GM12872 (cell line): ENCODE results near the gene RNF5.

Experiments used
- TF ChIP-seq, protein P1 (sequence below): IDR thresholded peaks from 3 replicates; pipeline ENCODE4 v1.5.1; 2011; ENCODE audit warnings: low read depth, mild to moderate bottlenecking, low read length, moderate library complexity; ENCODE audit not compliant: insufficient read depth

RNF5 gene

DNA sequence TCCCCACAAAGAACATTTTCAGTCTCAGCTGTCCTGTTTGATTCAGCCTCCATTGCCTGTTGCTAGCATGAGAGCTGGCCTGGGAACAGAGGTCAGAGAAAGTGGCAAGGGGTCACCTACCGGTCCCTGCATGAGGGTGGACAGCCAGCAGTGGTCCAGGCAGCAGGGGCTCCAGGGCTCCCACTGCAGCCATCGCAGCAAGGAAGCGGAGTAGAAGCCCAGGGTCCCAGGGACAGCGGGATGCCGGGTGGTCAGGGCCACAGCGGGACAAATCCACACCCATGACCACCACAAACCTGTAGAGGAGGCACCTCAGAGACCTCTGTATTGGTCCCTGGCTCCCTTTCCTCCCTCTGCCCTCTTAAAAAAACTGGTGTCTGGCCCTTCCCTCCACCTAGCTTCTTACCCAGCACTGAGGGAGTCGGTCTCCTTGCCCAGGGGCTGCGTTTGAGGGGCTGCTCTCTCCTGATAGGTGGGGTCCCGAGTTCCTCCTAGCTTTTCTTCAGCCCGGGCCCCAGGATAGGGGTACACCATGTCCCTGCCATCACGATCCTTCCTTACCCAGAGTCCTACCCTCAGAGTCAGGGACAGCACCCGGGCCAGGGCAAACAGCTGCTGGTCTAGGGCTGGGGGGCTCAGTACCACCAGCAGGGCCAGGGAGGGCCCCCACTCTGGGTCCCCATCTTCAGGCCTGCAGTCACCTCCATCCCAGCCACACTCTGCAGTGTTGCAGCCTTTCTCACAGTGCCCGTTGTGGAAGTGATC, 22.7 kb downstream of the RNF5 start:
- TF ChIP-seq, protein P1, sequence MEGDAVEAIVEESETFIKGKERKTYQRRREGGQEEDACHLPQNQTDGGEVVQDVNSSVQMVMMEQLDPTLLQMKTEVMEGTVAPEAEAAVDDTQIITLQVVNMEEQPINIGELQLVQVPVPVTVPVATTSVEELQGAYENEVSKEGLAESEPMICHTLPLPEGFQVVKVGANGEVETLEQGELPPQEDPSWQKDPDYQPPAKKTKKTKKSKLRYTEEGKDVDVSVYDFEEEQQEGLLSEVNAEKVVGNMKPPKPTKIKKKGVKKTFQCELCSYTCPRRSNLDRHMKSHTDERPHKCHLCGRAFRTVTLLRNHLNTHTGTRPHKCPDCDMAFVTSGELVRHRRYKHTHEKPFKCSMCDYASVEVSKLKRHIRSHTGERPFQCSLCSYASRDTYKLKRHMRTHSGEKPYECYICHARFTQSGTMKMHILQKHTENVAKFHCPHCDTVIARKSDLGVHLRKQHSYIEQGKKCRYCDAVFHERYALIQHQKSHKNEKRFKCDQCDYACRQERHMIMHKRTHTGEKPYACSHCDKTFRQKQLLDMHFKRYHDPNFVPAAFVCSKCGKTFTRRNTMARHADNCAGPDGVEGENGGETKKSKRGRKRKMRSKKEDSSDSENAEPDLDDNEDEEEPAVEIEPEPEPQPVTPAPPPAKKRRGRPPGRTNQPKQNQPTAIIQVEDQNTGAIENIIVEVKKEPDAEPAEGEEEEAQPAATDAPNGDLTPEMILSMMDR = no peak

DNA sequence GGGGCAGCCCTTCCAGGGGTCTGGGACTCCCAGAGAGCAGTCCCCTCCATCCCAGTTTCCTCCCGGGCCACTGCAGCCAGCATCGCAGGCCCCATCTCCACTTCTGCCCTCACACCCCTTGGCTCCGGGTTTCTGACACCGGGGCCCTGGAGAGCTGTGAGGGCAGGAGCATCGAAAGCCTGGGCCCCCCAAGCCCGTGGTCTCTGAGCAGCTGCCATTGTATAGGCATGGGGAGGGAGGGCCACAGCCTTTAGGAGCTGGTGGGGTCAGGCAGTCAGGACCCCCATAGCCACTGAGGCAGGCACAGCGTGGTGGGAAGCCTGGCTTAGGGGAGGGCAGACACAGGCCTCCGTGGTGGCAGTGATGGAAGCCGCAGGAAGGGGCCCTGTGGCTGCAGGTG, 24.0 kb downstream of the RNF5 start:
- TF ChIP-seq, protein P1 = no peak

DNA sequence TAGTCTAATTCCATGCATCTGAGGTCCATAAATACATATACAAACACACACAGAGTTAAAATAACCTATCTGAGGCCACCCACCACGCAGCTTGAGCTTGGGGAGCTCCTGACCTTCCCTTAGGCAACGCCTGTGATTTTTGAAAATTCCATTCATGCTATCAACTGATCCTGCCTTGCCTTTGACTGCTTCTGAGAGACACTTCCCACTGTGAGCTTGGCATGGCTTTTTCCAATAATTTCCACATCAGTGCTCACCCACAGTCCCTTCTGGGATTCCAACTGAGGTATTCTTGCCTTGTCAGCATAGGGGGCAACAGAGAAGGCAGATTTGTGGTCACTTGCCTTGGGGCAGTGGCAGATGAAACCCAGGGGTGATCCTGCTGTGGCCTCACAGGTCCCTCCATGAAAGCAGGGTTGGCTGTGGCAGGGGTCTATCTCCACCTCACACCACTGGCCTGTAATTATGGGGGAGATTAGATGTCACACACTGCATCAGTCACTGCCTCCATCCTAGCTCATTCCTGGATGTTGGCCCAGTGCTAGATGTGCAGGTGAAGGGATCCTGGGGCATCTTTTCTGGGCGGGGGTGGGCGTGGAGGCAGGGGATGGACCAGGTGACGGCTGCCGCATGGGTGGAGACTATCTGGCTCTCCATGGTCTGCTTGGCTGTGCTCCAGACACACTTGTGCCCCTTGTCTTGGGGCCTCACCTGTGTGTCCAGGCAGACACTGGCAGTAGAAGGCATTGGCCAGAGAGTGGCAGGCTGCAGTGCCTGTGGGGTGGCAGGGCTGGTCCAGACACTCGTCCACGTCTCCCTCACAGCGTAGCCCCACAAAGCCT, 25.4 kb downstream of the RNF5 start:
- TF ChIP-seq, protein P1 = no peak

DNA sequence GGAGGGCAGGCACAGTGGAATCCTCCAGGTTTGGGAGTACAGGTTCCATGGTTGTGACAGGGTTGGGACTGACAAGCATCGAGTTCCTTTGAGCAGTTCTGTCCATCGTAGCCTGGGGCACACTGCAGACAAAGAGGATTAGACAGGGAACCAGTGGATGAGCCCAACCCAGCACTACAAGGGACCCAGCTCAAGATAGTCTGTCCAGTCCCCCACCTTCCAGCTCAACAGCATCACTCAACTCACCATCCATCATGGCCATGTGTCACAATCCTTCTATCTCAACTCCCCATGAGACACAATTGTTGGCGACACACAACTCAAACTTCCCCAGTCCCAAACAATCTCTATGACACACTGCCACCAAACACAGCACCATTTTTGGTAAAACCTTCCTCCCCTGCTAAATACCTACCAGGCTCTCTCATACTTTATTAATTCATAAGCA, 26.1 kb downstream of the RNF5 start:
- TF ChIP-seq, protein P1 = no peak

DNA sequence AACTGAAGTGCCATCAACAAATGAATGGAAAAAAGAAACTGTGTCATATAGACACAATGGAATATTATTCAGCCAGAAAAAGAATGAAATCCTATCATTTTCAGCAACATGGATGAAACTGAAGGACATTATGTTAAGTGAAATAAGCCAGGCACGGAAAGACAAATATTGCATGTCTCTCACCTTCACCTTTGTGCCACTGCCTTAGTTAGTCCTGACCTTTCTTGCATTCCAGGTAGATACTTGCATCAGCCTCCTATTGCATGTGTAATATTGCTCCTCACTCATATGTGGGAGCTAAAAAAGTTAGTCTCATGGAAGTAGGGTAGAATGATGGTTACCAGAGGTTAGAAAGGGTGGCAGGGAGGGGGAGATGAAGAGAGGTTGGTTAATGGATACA, 30.8 kb downstream of the RNF5 start:
- TF ChIP-seq, protein P1 = no peak

DNA sequence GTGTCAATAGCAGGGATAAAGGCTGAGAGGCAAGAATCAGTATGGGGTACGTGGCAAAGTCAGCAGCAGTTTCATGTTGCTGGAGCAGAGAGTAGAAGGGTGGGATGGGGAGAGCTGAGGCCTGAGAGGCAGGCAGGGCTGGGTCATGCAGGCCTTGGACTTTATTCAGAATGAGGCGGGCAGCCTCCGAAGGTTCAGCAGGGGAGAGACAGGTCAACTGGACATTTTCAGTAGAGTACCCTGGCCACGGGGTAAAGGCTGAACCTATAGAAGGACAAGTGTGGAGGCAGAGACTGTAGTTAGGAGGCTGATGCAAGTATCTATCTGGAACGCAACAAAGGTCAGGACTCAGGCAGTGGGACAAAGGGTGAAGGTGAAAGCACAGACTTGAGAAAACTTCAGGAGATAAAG, 32.0 kb downstream of the RNF5 start:
- TF ChIP-seq, protein P1 = no peak

DNA sequence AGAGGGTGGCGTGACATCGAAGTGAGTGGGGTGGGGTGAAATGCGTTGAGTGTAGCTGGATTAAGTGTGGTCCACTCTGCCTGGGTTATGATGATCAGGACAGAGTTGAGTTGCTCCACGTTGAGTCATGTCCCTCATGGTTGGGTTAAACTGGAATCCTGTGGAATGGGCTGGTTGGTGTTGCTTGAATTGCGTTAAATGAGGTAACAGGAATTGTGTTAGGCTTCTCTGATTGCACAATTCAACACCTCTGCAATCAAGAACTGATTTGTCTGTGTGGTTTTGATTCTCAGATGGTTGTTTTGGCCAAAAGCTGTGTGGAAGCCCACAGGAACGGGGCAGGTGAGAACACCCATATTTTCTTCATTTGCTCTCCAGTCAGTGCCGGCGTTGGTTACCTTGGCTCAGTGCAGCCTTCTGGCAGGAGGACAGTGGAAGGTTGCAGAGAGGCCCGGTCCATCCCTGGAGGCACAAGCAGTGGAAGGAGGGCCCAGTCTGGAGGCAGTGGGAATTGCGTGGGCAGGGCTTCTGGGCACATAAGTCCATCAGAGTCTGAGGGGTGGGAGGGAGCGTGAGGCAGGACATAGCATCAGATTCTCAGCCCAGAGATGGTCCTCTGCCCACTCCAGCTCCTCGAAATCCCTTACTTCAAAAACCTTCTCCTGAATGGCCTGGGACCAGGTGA, 34.0 kb downstream of the RNF5 start:
- TF ChIP-seq, protein P1 = no peak
